Astrocyte of the spinal cord (primary cell): ENCODE data around the gene KCNT2.

Experiments used
- DNase-seq: peaks from one replicate; pipeline ENCODE4 v3.0.0; 2011; ENCODE audit warnings: low read depth, low spot score
- H3K4me3 ChIP-seq: 2 replicates; pipeline ENCODE4 v1.5.1; 2011; ENCODE audit warnings: low read depth, mild to moderate bottlenecking, low read length, moderate library complexity
- in situ Hi-C: cut with HindIII; loops from 2 replicates; pipeline ENCODE4 v1.10.0; 2017; ENCODE audit warnings: low sequenced_read_pairs
- TF ChIP-seq, protein P1 (sequence below): IDR thresholded peaks from 2 replicates; pipeline ENCODE4 v1.5.1; 2012; ENCODE audit warnings: low read depth, mild to moderate bottlenecking, low read length, inconsistent platforms

Gene KCNT2

DNA sequence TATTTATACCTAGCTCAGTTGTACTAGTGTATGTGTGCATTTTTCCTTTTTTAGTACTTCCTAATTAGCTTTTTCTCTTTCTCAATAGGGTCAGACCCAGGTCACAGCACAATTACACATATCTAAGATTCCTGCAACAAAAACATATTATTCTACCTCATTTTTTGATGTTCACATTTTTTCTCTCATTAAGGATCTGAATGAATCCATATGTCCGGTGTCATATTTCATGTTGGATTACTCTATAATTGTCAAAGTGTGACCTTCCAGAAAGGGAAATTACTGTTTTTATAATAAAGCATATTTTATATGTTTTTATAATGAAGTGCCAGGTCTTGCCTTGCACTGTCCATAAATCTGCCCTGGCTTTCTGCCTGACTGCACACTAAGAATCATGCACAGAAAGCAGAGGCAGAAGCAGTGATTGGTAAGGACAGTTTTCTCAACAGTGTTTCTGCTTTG, 143.7 kb downstream of the KCNT2 start:
- TF ChIP-seq, protein P1, sequence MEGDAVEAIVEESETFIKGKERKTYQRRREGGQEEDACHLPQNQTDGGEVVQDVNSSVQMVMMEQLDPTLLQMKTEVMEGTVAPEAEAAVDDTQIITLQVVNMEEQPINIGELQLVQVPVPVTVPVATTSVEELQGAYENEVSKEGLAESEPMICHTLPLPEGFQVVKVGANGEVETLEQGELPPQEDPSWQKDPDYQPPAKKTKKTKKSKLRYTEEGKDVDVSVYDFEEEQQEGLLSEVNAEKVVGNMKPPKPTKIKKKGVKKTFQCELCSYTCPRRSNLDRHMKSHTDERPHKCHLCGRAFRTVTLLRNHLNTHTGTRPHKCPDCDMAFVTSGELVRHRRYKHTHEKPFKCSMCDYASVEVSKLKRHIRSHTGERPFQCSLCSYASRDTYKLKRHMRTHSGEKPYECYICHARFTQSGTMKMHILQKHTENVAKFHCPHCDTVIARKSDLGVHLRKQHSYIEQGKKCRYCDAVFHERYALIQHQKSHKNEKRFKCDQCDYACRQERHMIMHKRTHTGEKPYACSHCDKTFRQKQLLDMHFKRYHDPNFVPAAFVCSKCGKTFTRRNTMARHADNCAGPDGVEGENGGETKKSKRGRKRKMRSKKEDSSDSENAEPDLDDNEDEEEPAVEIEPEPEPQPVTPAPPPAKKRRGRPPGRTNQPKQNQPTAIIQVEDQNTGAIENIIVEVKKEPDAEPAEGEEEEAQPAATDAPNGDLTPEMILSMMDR: no peak
- no peak overlapping the region for H3K4me3 ChIP-seq
- in situ Hi-C loops: no loop called here
- DNase-seq: peak; percentile 52

- in situ Hi-C loops: no loop called here
- no peak overlapping the region for H3K4me3 ChIP-seq
These were observed 146.2 kb downstream of the KCNT2 start for GRCh38 chr1:196462086-196462485.

DNA sequence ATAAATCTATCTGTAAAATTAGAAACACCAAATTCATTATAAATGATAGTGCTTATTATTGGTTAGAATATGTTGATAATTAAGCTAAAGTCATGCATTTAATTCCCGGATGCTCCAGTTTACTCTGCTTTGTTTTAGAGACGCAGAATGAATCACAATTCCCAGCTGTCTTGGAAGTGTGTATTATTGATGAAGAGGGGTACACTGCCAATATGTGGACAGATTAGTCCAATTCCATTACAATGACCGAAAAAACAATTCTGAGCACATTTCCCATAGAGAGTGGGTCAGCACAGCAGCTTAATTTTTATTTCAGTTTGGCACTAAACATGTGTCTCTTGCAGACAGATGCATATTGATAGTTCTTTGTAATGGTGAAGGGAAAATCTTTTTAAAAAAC, 146.7 kb downstream of the KCNT2 start:
- TF ChIP-seq, protein P1: no peak
- H3K4me3 ChIP-seq: no peak overlapping the region
- in situ Hi-C loops: no loop called here
- no peak for DNase-seq

More at GRCh38 chr1:196462086-196462485, 146.2 kb downstream of the KCNT2 start:
- TF ChIP-seq, protein P1: no peak
- DNase-seq: no peak

DNA sequence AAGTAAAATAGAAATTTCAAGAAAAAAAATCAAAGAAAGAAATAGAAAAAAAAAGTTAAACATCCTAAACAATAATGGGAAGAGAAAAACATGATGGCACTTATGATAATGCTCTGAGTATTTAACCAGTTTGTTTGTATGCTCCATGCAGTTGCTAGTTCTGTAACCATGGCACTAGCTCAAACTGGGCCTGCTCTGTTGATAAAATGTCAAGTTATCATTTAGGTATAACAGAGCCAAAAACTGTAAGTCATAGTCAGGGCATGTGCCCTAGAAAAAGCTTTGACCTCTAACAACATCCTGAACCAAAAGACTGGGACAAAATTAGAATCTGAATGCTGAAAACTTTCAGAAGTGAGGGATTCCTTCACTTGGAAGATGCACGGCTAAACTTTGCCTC, 148.9 kb downstream of the KCNT2 start:
- H3K4me3 ChIP-seq: no peak overlapping the region
- in situ Hi-C loops: no loop called here
- DNase-seq: no peak
- TF ChIP-seq, protein P1: no peak

DNA sequence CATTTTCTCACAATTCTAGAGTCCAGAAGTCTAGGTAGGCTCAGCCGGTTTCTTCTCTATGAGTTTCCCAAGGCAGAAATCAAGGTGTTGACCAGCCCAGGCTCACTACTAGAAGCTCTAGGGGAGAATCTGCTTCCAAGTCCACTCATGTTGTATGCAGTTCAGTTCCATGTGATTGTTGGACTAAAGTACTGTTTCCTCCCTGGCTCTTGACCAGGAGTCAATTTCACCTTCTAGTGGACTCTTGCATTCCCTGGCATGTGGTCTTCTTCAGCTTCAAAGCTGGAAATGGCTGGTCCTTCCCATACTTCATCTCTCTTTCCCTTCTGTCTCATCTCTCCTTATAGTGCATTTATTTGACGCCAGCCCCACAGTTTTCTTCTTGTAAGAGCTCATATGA, 153.4 kb downstream of the KCNT2 start:
- in situ Hi-C loops: no loop called here
- TF ChIP-seq, protein P1: no peak
- H3K4me3 ChIP-seq: no peak overlapping the region
- DNase-seq: no peak

DNA sequence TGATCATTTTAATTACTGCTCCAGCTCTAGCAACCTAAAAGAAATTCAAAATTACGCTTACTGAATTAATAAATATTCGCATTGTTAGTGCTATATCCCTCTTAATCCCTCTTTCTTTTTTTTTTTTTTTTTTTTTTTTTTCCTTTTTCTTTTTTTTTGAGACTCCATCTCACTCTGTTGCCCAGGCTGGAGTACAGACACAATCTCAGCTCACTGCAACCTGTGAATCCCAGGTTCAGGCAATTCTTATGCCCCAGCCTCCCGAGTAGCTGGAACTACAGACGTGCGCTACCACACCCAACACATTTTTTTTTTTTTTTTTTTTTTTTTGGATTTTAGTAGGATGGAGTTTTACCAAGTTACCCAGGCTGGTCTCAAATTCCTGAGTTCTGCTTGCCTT, 157.1 kb downstream of the KCNT2 start:
- in situ Hi-C loops: no loop called here
- H3K4me3 ChIP-seq: no peak overlapping the region
- TF ChIP-seq, protein P1: no peak
- no peak for DNase-seq
